Breast epithelium (tissue), 3 donors: ENCODE results near the gene COL26A1.

Experiments
- POLR2A ChIP-seq: fragments of 450-650 bp; IDR thresholded peaks from one replicate; pipeline ENCODE4 v1.6.1; 2016; ENCODE audit warnings: antibody characterized with exemption, mild to moderate bottlenecking, moderate library complexity
- POLR2AphosphoS5 ChIP-seq, 3 donors: sonication (generic); formaldehyde crosslinking; IDR thresholded peaks; one replicate each; pipeline ENCODE4 v1.6.1; 2017; ENCODE audit warnings: antibody characterized with exemption in 3 of 3
- TF ChIP-seq, protein P1 (sequence below), 3 donors: fragments of 450-650 bp; IDR thresholded peaks; one replicate each; pipeline ENCODE4 v1.5.1; 2016 to 2017; ENCODE audit warnings: antibody characterized with exemption in 3 of 3, mild to moderate bottlenecking in 3 of 3, moderate library complexity in 3 of 3

DNA sequence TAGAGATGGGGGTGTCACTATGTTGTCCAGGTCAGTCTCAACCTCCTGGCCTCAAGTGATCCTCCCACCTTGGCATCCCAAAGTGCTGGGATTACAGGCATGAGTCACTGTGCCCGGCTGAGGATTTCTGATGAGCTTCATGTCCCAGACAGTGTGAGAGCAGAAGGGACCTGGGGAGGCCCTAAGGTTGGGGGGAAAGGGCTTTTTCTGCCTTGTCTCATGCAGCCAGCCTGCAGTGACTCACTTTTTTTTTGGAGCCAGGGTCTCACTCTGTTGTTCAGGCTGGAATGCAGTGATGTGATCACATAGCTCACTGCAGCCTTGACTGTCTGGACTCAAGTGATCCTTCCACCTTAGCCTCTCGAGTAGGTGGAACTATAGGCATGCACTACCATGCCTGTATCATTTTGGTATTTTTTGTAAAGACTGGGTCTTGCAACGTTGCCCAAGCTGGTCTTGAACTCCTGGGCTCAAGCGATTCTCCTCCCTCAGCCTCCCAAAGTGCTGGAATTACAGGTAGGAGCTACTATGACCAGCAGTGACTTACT is 14.6 kb downstream of the COL26A1 start:
- TF ChIP-seq POLR2A = no peak
- TF ChIP-seq, protein P1, sequence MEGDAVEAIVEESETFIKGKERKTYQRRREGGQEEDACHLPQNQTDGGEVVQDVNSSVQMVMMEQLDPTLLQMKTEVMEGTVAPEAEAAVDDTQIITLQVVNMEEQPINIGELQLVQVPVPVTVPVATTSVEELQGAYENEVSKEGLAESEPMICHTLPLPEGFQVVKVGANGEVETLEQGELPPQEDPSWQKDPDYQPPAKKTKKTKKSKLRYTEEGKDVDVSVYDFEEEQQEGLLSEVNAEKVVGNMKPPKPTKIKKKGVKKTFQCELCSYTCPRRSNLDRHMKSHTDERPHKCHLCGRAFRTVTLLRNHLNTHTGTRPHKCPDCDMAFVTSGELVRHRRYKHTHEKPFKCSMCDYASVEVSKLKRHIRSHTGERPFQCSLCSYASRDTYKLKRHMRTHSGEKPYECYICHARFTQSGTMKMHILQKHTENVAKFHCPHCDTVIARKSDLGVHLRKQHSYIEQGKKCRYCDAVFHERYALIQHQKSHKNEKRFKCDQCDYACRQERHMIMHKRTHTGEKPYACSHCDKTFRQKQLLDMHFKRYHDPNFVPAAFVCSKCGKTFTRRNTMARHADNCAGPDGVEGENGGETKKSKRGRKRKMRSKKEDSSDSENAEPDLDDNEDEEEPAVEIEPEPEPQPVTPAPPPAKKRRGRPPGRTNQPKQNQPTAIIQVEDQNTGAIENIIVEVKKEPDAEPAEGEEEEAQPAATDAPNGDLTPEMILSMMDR (IDR thresholded peaks at IDR 0.05) = no peak
- TF ChIP-seq POLR2AphosphoS5 (IDR thresholded peaks at IDR 0.05) = no peak
